HCT116 (cell line): ENCODE results near the gene ARIH2. TPM values are rescaled to one million over a fixed set of nuclear protein-coding genes. Genes with fewer than 3 reads are reported as not detected.

Experiments used
- ATAC-seq: fragments of 200-7000 bp; cut with Tn5 transposase; 2 replicates; pipeline ENCODE4 v1.9.1; 2020; ENCODE audit warnings: mild to moderate bottlenecking, moderate library complexity
- BruUV-seq: library from RNA; stranded (reverse); fragments of 400-500 nt; replicated peaks from 2 replicates; lab custom pipeline; 2021; lab: Mats Ljungman, UMichigan
- CTCF ChIA-PET: fragments of 300-600 bp; sonication (Branson Sonifier 250); formaldehyde crosslinking; loops from one replicate; lab custom pipeline; 2021; ENCODE audit warnings: antibody characterized with exemption; lab: Charles Lee
- POLR2A ChIA-PET: fragments of 300-600, 350-600 bp; sonication (Branson Sonifier 250); formaldehyde crosslinking; loops from one replicate; lab custom pipeline; 2021; ENCODE audit warnings: antibody characterized with exemption; lab: Charles Lee
- RAD21 ChIA-PET, 2 experiments: fragments of 300-600 bp; sonication (Branson Sonifier 250); formaldehyde crosslinking; loops; one replicate each; lab custom pipeline; 2023; ENCODE audit warnings: low total read pairs in 2 of 2; ENCODE audit not compliant: uncharacterized antibody in 2 of 2, unreplicated experiment in 2 of 2, low non-redundant PET in 1 of 2; lab: Charles Lee
- DNase-seq: peaks from one replicate; pipeline ENCODE4 v3.0.0-alpha.2; 2010; ENCODE audit warnings: low read depth, low spot score
- H2AFZ ChIP-seq: fragments of 200-600 bp; shearing (Covaris generic), sonication (generic); 2 replicates; pipeline ENCODE4 v1.6.1; 2017; ENCODE audit warnings: low read depth, mixed run types, mixed read lengths, antibody characterized with exemption, low read length; ENCODE audit not compliant: poor library complexity, severe bottlenecking
- H3K27ac ChIP-seq: 2 replicates; pipeline ENCODE4 v1.5.1; 2012; ENCODE audit warnings: low read depth, low read length
- H3K27me3 ChIP-seq: fragments of 200-600 bp; sonication (generic); 2 replicates; pipeline ENCODE4 v1.6.1; 2016; ENCODE audit warnings: mixed run types, low read length, mixed read lengths; ENCODE audit not compliant: insufficient read depth
- H3K36me3 ChIP-seq, 2 experiments: fragments of 200-500 bp in 1 of 2; fragments of 200-600 bp in 1 of 2; sonication (Bioruptor generic) in 1 of 2; sonication (generic) in 1 of 2; 2 replicates each; pipeline versions ENCODE4 v1.5.1 to v1.6.1; 2014 to 2016; ENCODE audit warnings: low read length in 2 of 2, inconsistent platforms in 1 of 2, mixed read lengths in 1 of 2, mixed run types in 1 of 2; ENCODE audit not compliant: insufficient read depth in 2 of 2, control insufficient read depth in 1 of 2
- H3K4me1 ChIP-seq, 2 experiments: fragments of 200-600 bp in 1 of 2; sonication (generic) in 1 of 2; 2 replicates each; pipeline versions ENCODE4 v1.5.1 to v1.6.1; 2012 to 2017; ENCODE audit warnings: low read length in 2 of 2, inconsistent platforms in 1 of 2, mild to moderate bottlenecking in 1 of 2, mixed read lengths in 1 of 2, mixed run types in 1 of 2, moderate library complexity in 1 of 2; ENCODE audit not compliant: insufficient read depth in 2 of 2, control insufficient read depth in 1 of 2
- H3K4me2 ChIP-seq: fragments of 200-600 bp; sonication (generic); 2 replicates; pipeline ENCODE4 v1.6.1; 2017; ENCODE audit warnings: mixed run types, low read length, mixed read lengths
- H3K4me3 ChIP-seq, 2 experiments: fragments of 200-600 bp in 1 of 2; sonication (generic) in 1 of 2; replicated peaks in 1 of 2; 2 replicates each; pipeline ENCODE4 v1.5.1; 2011 to 2016; ENCODE audit warnings: low read length in 2 of 2, control low read depth in 1 of 2, low read depth in 1 of 2, mild to moderate bottlenecking in 1 of 2, mixed read lengths in 1 of 2, mixed run types in 1 of 2
- H3K79me2 ChIP-seq: fragments of 200-600 bp; sonication (generic); 2 replicates; pipeline ENCODE4 v1.6.1; 2017; ENCODE audit warnings: mild to moderate bottlenecking, mixed run types, low read length, moderate library complexity, mixed read lengths; ENCODE audit not compliant: insufficient read depth
- H3K9ac ChIP-seq: fragments of 200-600 bp; sonication (generic); 2 replicates; pipeline ENCODE4 v1.6.1; 2016; ENCODE audit warnings: low read length, mixed read lengths
- H3K9me2 ChIP-seq: fragments of 200-600 bp; sonication (generic), shearing (Covaris generic); 2 replicates; pipeline ENCODE4 v1.6.1; 2017; ENCODE audit warnings: mixed run types, mild to moderate bottlenecking, moderate library complexity; ENCODE audit not compliant: insufficient read depth
- H3K9me3 ChIP-seq, 2 experiments: fragments of 200-500 bp in 1 of 2; fragments of 200-600 bp in 1 of 2; sonication (Bioruptor generic) in 1 of 2; sonication (generic) in 1 of 2; 2 replicates each; pipeline ENCODE4 v1.6.1; 2014 to 2017; ENCODE audit warnings: low read length in 2 of 2, mixed read lengths in 2 of 2, inconsistent platforms in 1 of 2, low read depth in 1 of 2, mild to moderate bottlenecking in 1 of 2, mixed run types in 1 of 2, moderate library complexity in 1 of 2; ENCODE audit not compliant: control insufficient read depth in 1 of 2, insufficient read depth in 1 of 2
- H4K20me1 ChIP-seq: fragments of 200-600 bp; sonication (generic), shearing (Covaris generic); 2 replicates; pipeline ENCODE4 v1.6.1; 2017; ENCODE audit warnings: mixed run types, mild to moderate bottlenecking, moderate library complexity; ENCODE audit not compliant: insufficient read depth
- ELF1 ChIP-seq: IDR thresholded peaks from 2 replicates; pipeline ENCODE4 v1.6.1; 2012; ENCODE audit warnings: low read depth, borderline replicate concordance
- EZH2 ChIP-seq: fragments of 200-600 bp; sonication (generic); IDR thresholded peaks from 2 replicates; pipeline ENCODE4 v1.6.1; 2017; ENCODE audit warnings: antibody characterized with exemption, mixed run types
- EZH2phosphoT487 ChIP-seq: fragments of 200-600 bp; IDR thresholded peaks from 2 replicates; pipeline ENCODE4 v1.6.1; 2018; ENCODE audit warnings: antibody characterized with exemption, borderline replicate concordance
- JUND ChIP-seq: IDR thresholded peaks from 2 replicates; pipeline ENCODE4 v1.6.1; 2012
- POLR2A ChIP-seq: IDR thresholded peaks from 2 replicates; pipeline ENCODE4 v1.7.0; 2011; ENCODE audit warnings: borderline replicate concordance; ENCODE audit not compliant: insufficient read depth, insufficient read length; ENCODE audit errors: extremely low read depth
- SIN3A ChIP-seq: IDR thresholded peaks from 2 replicates; pipeline ENCODE4 v1.6.1; 2012; ENCODE audit warnings: low read depth
- SP1 ChIP-seq: IDR thresholded peaks from 2 replicates; pipeline ENCODE4 v1.6.1; 2012; ENCODE audit warnings: low read depth
- SRF ChIP-seq: IDR thresholded peaks from 2 replicates; pipeline ENCODE4 v1.6.1; 2012; ENCODE audit warnings: low read depth
- YY1 ChIP-seq: IDR thresholded peaks from 2 replicates; pipeline ENCODE4 v1.6.1; 2011; ENCODE audit warnings: low read length, low read depth, moderate library complexity, mild to moderate bottlenecking; ENCODE audit not compliant: insufficient replicate concordance; ENCODE audit errors: extremely low read depth
- ZFX ChIP-seq: fragments of 450-650 bp; IDR thresholded peaks from 2 replicates; pipeline ENCODE4 v1.6.1; 2017
- ZNF274 ChIP-seq: fragments of 200-500 bp; sonication (Bioruptor generic); IDR thresholded peaks from 2 replicates; pipeline ENCODE4 v1.6.1; 2014; ENCODE audit warnings: mild to moderate bottlenecking, low read depth, low read length, inconsistent platforms
- intact Hi-C: fragments of 100-400 bp; cut with micrococcal nuclease; formaldehyde crosslinking; loops from 2 replicates; pipeline ENCODE4 v1.10.0; 2022
- total RNA-seq: library from RNA; stranded (reverse); gene quantifications from one replicate; pipeline ENCODE4 v1.2.1, GENCODE V29; 2021; ENCODE audit not compliant: unreplicated experiment
- TF ChIP-seq, protein P1 (sequence below): IDR thresholded peaks from 2 replicates; pipeline ENCODE4 v1.6.1; 2012; ENCODE audit warnings: low read depth
- TF ChIP-seq, protein P2 (sequence below): IDR thresholded peaks from 2 replicates; pipeline ENCODE4 v1.6.1; 2012
- TF ChIP-seq, protein P3 (sequence below): IDR thresholded peaks from 2 replicates; pipeline ENCODE4 v1.6.1; 2012

Gene ARIH2
- total RNA-seq, 1 experiment from 2014 or later = 105 TPM

DNA sequence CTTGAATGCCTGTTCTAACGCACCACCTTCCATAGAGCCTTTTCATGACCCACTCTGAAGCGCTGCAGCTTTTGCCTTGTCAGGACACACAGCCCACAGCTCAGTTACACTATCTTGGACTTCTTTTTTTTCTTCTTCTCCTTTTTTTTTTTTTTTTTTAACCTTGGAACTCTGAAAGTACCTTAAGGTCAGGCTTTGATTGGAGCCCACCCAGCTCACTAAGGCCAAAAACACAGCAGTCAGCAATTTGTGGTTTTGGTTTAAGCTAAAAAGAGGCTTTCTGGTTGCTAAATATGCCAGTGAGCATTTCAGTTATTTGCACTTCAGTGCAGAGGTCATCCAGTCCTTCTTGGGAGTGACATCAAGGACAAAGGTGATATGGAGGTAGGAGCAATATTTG is 21.7 kb upstream of the ARIH2 start:
- Histone ChIP-seq H3K9me3 (no peaks in the 10 kb centered on the region), H3K79me2 (no peaks in the 10 kb centered on the region), H3K4me2 (no peak overlapping the region), H2AFZ (no peak overlapping the region), H3K9me2 (no peaks in the 10 kb centered on the region), H4K20me1 (no peaks in the 10 kb centered on the region), H3K9ac (no peak overlapping the region), H3K4me3 (no peak overlapping the region), H3K36me3 (no peaks in the 10 kb centered on the region), H3K27me3 (no peaks in the 10 kb centered on the region), H3K27ac (no peak overlapping the region), H3K4me1 (peaks cover 6 to 18% of the 10 kb centered on the region in 2 experiments; a peak in 3 of 4 replicates)
- ChIA-PET CTCF (no interaction called here), POLR2A (no interaction called here), RAD21 (no interaction called here)
- DNase-seq (no peak), ATAC-seq (no peak)
- intact Hi-C loops = no loop called here
- no peak for TF ChIP-seq ZFX
- no peak for TF ChIP-seq SRF
- TF ChIP-seq SIN3A = no peak
- no TSS peak for BruUV-seq

DNA sequence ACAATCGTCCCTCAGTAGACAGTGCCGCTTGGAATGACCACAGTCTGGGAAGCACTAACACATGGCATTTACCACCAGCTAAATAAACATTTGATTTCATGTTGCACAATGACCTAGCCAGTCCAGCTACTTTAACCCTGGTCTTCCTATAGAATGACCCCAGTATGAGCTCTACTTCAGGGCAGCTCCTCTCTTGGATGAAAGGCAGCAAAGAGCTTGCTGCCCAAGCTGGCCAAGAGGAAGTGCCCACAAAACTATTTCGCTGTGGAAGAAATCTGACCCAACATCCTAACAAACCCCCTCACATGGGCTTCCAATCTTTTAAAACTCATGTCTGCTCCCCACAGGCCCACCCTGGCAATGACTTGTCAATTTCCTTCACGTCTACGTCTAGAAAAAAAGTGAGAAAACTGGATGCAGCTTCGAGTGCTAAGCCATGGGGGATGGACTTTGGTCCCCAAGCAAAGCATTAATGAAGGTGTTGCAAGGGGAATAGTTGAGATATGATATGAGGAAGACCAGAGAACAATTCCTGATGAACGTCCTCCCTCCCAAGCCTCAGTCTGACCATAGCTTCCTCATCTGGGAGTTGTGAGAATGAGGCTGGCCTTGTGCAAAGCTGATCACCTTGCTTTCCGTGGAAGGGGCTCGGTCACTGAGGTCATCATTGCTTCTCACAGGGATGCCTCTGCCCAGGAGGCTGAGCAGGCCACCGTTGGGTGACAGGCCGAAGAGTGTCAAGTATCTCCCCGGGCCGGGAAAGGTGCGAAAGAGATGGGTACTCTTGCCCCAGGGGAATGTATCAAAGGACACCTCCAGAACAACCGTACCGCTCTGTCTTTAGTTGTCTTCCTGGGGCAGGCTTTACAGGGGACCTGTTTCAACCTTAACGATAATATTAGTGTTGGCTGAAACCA is 20.9 kb upstream of the ARIH2 start:
- intact Hi-C loops = no loop called here
- TF ChIP-seq SIN3A (no peak), ELF1 (no peak), EZH2phosphoT487 (no peak), POLR2A (no peak), EZH2 (no peak), SP1 (no peak), JUND (no peak), ZNF274 (no peak), YY1 (no peak)
- TF ChIP-seq, protein P1, sequence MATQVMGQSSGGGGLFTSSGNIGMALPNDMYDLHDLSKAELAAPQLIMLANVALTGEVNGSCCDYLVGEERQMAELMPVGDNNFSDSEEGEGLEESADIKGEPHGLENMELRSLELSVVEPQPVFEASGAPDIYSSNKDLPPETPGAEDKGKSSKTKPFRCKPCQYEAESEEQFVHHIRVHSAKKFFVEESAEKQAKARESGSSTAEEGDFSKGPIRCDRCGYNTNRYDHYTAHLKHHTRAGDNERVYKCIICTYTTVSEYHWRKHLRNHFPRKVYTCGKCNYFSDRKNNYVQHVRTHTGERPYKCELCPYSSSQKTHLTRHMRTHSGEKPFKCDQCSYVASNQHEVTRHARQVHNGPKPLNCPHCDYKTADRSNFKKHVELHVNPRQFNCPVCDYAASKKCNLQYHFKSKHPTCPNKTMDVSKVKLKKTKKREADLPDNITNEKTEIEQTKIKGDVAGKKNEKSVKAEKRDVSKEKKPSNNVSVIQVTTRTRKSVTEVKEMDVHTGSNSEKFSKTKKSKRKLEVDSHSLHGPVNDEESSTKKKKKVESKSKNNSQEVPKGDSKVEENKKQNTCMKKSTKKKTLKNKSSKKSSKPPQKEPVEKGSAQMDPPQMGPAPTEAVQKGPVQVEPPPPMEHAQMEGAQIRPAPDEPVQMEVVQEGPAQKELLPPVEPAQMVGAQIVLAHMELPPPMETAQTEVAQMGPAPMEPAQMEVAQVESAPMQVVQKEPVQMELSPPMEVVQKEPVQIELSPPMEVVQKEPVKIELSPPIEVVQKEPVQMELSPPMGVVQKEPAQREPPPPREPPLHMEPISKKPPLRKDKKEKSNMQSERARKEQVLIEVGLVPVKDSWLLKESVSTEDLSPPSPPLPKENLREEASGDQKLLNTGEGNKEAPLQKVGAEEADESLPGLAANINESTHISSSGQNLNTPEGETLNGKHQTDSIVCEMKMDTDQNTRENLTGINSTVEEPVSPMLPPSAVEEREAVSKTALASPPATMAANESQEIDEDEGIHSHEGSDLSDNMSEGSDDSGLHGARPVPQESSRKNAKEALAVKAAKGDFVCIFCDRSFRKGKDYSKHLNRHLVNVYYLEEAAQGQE = no peak
- TF ChIP-seq, protein P2, sequence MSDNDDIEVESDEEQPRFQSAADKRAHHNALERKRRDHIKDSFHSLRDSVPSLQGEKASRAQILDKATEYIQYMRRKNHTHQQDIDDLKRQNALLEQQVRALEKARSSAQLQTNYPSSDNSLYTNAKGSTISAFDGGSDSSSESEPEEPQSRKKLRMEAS = no peak
- TF ChIP-seq, protein P3, sequence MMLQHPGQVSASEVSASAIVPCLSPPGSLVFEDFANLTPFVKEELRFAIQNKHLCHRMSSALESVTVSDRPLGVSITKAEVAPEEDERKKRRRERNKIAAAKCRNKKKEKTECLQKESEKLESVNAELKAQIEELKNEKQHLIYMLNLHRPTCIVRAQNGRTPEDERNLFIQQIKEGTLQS = no peak
- Histone ChIP-seq H3K9ac (peak overlapping the region; percentile 54), H3K79me2 (no peaks in the 10 kb centered on the region), H3K4me2 (peak overlapping the region; percentile 76), H3K4me1 (peaks cover 6 to 18% of the 10 kb centered on the region in 2 experiments; a peak in 3 of 4 replicates), H3K27me3 (no peaks in the 10 kb centered on the region), H3K36me3 (no peaks in the 10 kb centered on the region), H2AFZ (no peak overlapping the region), H3K27ac (peak overlapping the region; percentile 53; the same call in 1 of the 2 replicates), H3K4me3 (peak overlapping the region; percentile 63 to 69), H4K20me1 (no peaks in the 10 kb centered on the region), H3K9me3 (no peaks in the 10 kb centered on the region), H3K9me2 (no peaks in the 10 kb centered on the region)
- DNase-seq (no peak), ATAC-seq (no peak; the same call in 1 of the 2 replicates)
- CTCF ChIA-PET = interaction anchor here (0.8 kb wide), 1 partner anchor 157 kb away, joined by 3 read pairs; no protein-coding TSS in a partner anchor
- RAD21 ChIA-PET = no interaction called here
- TSS peak; percentile 77 for BruUV-seq
- POLR2A ChIA-PET = interaction anchor here (1.5 kb wide), 1 partner anchor 11 kb away, joined by 3 read pairs; no protein-coding TSS in a partner anchor
